HTERT RPE-1 (cell line): Measurements from ENCODE around the gene PODXL.

Source experiments
- in situ Hi-C: fragments of 300-500 bp; cut with MboI; formaldehyde crosslinking; loops from 4 replicates; pipeline ENCODE4 v1.14.3; 2020; ENCODE audit warnings: low sequenced_read_pairs

Gene PODXL

GRCh38 chr7:131455546-131455945, 100.9 kb downstream of the PODXL start:
- in situ Hi-C loops, result no loop called here

- in situ Hi-C loops, result no loop called here
Measured at GRCh38 chr7:131455001-131455400, 101.4 kb downstream of the PODXL start.

- in situ Hi-C loops, result no loop called here
Measured at GRCh38 chr7:131454498-131454897, 101.9 kb downstream of the PODXL start.
